GM18907 (cell line): ENCODE data around the gene STX1B.
A peak's percentile ranks its signal among the peaks of the same experiment; 100 is the strongest.
"Not testable (repeated sequence)": the region's sequence is repeated elsewhere in the genome, so short reads cannot be mapped to it uniquely, and the experiment has no call there.

Experiments used
- ATAC-seq: cut with Tn5 transposase; IDR thresholded peaks from one replicate; pipeline ENCODE4 v1.9.1; 2021; ENCODE audit warnings: mild to moderate bottlenecking, moderate library complexity; ENCODE audit not compliant: unreplicated experiment

STX1B gene

DNA sequence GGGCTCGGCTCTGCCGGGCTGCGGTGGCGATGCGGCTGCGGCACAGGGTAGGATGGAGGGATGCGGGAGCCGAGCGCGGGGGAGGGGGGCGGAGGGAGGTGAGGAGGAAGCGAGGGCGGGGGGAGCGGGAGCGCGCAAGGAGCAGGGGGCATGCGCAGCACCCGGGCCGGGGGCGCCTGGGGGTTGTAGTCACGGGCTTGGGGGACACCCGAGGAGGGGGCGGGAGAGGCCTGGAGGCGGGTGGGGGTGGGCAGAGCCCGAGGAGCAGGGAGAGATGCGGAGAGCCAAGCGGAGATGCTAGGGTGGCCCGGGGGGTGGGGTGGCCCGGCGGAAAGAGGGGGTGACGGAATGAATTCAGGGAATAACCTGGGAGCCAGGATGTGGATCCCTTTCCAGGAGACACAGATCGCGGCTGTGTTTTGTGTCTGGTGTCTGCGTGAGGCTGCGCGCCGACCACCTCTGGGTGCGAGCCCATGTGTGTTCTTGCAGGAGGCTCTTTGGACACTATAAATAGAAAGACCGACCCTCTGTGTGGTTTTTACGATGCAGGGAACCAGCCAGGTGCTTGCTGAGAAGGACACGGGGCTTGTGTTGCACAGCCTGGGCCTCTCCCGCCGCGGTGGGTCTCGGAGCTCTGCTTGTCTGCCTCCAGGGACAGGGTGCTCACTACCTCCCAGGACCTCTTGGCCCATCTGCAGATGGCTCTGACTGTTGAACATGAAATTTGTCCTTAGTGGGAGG lies at the start of gene STX1B:
Gene STX1B (minus strand): TSS at position 54 of the 741 bp plus-strand sequence. CDS start 242 bp downstream, outside the sequence.
- no peak for ATAC-seq

DNA sequence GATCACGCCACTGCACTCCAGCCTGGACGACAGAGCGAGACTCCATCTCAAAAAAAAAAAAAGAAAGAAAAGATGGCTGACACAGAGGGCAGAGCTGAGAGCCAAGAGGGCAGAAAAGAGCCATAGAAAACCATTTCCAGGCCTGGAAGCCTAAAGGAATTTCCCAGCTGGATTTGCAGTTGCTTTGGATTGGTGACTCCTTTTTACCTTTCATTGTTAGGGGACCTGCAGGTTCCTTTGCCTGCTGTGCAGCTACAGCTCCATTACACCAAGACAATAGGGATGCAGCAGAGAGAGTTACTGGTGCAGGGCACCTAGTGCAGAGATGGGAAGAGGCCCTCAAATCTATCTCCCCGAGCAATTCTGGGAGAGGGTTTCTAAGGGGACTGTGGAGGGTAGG lies 45.2 kb upstream of the STX1B start:
- ATAC-seq: no peak

DNA sequence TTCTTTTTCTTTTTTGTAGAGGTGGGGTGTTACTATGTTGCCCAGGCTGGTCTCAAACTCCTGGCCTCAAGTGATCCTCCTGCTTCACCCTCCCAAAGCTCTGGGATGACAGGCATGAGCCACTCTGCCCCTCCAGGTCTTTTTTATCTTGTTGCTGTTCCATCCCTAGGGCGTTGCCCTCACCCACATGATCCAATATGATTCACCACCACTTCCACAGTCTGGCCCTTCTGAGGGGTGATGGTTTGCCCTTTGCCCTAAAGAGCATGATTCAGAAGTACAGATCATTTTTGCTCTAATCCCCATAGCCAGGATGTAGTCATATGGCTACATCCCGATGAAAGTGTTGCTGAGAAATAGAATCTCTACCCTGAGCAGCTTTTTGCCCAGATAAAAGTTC lies 41.7 kb upstream of the STX1B start:
- no peak for ATAC-seq

DNA sequence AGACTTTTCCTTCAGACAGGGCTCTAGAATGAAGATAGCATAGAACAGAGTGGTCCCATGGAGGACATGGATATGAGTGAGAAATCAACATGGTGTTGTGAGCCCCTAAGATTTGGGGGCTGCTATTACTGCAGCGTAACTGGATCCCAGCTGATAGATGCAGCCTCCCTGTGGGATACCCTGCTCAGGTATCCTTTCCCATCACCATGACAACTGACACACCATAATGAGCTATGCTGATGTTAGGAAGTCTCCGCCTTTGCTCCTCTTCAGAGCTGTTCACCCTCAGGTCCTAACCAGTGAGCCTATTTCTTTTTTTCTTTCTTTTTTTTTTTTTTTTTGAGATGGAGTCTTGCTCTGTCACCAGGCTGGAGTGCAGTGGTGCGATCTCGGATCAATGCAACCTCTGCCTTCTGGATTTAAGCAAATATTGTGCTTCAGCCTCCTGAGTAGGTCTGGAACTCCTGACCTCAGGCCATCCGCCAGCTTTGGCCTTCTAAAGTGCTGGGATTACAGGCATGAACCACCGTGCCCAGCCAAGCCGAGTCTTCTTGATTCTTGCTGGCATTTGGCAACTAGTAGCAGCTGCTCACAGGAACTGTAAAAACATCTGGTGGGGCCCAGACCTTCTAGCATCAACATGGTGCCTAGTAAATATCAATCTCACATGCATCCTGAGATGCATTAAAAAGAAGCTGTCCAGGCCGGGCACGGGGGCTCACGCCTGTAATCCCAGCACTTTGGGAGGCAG lies 40.0 kb upstream of the STX1B start:
- no peak for ATAC-seq

DNA sequence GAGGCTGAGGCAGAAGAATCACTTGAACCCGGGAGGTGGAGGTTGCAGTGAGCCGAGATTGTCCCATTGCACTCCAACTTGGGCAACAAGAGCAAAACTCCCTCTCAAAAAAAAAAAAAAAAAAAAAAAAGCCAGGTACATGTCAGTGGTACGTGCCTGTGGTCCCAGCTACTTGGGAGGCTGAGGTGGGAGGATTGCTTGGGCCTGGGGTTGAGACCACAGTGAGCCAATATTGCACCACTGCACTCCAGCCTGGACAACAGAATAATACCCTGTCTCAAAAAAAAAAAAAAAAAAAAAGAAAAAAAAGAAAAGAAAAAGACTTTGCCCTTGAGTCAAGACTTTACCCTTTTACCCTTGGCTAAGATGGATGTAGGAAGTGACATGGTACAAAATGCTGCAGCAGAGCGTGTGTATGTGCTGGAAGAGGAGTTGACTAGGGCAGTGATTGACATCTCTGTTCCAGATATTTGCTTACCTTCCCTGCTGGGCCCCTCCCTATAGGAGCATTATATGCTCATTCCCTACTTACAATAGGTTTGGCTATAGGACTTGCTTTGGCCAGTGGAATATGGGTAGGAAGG lies 33.6 kb upstream of the STX1B start:
- ATAC-seq: no peak

DNA sequence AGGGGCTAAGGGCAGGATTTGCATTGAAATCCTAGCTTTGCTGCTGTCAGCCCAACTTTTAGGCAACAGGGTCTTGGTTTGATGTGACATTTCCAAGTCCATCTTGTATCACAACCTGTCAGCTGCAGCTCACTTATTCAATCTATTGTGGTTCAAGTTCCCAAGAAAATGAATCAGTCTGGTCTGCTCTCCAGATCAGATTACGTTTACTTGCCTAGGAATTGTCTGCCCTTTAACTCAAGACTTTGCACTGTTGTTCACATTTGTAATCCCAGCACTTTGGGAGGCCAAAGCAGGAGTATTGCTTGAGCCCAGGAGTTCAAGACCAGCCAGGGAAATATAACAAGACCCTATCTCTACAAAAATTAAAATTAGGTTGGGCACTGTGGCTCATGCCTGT lies 32.9 kb upstream of the STX1B start:
- ATAC-seq: no peak

DNA sequence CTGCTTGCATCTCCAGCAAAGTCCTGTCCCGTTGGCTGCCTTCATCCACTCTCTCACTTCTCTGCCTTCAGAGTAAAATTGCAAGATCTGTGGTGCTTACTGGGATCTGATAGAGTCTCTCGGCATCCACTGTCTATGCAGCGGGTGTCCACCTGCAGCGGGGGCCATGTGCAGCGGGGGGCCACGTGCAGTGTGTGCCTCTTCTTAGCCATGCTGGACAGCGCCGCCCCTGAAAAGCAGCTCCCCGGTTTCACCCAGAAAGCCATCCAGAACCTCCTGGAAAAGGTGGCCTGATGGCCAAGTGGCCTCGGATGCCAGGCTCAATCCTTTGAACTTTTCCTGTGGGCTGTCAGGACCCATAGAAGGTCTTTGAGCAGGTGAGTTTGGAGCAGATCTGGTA lies 32.4 kb upstream of the STX1B start:
- ATAC-seq: no peak

DNA sequence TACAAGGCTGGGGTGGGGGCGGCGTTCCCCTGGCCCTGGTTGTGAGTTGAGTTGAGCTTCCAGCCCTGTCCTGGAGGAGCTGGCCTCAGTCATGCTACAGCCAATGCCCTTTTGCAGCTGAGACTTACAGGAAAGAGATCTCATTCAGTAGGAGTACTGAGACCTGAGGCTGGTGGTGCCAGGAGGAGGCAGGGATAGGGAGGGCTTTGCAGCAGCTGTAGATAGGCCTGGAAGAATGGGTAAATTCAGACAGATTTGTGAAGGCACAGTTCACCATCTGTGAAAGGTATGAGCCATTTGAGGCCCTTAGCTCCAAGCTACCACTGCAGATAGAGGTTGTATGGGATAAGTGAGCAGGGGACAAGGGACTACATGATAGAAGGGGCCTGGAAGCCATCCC lies 28.6 kb upstream of the STX1B start:
- ATAC-seq: no peak

DNA sequence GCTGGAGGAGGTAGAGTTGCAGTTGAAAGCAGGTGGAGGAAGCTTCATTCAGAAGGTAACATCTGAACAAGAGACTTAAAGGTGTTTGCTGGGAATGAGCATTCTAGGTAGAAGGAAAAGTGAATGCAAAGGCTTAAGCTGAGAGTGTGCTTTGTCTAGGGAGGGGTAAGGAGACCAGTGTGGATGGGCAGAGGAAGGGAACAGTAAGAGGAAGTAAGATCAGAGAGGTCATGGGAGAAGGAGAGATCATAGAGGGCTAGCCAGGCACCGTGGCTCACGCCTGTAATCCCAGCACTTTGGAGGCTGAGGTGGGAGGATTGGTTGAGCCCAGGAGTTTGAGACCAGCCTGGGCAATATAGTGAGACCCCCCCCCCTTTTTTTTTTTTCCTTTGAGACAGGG lies 26.3 kb upstream of the STX1B start:
- no peak for ATAC-seq

DNA sequence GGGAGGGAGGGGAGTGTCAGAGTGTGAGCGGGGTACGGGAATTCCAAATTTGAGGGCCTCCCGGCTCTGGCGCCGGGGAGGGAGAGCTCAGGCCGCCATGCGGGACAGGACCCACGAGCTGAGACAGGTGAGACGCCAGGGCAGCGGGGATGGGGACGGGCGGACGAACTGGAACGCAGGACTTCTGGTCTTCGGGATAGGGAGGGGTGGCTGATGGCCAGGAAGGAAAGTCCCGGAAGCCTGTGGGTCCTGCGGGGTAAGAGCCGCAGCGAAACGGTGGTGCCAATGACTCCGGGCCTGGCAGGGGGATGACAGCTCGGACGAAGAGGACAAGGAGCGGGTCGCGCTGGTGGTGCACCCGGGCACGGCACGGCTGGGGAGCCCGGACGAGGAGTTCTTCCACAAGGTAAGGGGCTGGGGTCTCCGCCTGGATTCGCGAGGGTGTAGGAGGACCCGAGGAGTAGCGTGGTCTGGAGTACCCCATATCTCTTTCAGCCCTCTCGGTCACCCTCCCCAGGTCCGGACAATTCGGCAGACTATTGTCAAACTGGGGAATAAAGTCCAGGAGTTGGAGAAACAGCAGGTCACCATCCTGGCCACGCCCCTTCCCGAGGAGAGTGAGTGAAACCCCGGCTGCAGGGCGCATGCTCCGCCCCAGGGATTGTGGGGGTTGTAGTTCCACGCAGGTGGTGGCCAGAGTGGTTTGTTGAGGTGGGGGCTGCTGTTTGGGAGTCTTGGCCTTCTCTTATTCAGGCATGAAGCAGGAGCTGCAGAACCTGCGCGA lies 23.5 kb upstream of the STX1B start:
- ATAC-seq: peak; percentile 50

DNA sequence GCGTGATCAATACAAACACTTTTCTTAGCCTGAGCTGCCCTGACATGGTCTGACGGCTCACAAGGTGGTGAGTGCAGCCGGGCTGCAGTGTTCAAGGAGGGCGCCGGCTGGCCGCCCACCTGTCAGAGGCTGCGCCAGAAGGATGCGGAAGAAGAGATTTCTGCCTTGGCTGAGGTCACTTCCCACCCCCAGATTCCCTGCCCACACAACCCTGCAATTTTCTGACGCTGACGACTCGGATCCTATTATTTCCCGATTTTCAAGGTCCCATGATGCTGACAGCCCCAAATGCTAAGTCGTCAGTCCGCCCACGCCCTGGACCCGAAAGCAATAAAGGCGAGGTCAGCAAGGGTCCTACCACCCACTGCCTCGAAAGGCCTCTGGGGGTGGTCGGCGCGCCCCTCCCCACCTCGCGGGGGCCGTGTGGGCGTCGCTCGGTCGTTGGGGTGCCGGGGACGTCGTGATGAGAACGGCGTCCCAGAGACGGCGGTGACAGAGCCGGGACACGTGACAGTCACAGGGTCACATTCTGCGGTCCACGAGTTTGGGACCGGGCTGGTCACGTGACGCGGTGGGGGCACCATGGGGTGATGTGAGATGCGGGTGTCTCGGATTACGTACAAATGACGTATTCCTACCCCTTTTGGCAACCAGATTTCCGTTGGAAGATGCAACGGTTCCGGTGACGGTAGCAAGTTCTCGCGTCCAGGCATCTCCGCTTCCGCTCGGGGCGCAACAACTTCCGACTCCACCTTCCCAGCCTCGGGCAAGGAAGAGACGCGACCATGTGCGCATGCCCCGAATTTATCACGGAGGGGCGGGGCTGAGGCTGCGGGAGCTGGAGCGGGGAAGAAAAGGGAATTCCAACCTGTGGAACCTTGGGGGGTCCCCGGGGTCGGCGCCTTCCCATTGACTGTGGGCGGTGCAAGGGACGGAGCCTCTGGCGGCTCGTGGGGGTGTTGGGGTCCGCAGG lies 22.6 kb upstream of the STX1B start, which contains the start of gene STX4:
Gene STX4 (plus strand): TSS at position 823 of the 973 bp plus-strand sequence. CDS start 248 bp downstream, outside the sequence.
- peak; percentile 86 for ATAC-seq

DNA sequence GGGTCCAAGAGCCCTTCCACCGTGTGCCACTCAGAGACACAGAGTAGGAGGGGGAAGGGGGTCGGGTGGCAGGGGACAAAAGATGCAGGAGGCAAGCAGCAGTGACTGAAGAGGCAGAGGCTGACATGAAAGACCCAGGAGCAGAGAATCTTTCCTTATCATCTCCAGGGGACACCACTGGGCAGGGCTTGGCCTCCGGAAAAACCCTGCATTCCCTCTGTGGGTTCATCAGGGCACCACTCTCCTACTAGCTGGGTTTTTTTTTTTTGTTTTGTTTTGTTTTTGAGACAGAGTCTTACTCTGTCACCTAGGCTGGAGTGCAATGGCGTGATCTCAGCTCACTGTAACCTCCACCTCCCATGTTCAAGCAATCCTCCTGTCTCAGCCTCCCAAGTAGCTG lies 20.8 kb upstream of the STX1B start:
- ATAC-seq: no peak

DNA sequence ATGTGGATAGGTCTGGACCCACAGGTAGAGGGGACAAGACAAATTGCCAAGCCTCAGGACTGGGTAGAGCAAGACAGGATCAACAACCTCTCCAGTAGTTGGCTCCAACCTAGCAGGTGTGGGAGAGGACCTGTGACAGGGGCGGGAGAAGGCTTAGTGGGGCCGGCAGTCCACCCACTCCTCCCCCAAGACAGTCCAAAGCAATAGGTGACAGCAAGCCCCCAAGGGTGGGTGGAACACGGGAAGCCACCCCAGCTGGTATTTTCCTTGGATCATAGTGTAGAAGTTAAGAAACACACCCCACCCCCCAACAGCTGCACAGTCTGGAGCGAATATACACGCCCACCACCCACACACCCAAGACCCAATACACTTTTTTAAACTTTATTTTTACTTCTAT lies 18.8 kb upstream of the STX1B start:
- ATAC-seq: no peak

DNA sequence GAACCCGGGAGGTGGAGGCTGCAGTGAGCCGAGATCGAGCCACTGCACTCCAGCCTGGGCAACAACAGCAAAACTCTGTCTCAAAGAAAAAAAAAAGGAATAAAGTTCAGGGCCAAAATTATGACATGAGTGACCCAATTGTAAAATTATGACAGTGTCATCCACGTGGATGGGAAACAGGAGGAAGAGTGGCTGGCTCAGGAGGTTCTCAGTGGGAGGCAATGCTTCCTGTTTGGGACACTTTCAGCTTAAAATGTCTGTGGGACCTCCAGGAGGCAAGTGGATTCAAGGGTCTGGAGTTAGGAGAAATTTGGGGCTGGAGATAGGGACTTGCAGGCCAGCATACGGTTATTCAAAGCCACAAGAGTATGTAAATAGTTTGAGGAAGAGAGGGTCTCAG lies 14.9 kb upstream of the STX1B start:
- no peak for ATAC-seq

DNA sequence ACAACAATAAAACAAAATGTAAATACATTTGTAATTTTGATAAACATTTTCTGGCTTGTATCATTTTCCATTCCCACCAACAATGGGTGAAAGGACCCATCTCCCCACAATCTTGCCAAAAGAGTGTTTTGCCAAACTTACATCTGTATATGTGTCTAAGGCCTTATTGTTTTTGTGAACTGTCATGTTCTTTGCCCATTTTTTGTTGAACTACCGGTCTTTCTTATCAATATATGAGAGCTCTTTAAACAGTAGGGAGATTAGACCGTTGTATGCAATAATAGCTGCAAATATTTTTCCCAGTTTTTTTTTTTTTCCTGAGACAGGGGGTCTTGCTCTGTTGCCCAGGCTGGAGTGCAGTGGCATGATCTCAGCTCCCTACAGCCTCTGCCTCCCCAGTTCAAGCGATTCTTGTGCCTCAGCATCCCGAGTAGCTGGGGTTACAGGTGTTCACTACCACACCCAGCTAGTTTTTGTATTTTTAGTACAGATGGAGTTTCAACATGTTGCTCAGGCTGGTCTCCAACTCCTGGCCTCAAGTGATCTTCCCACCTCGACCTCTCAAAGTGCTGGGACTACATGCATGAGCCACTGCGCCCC lies 13.3 kb upstream of the STX1B start:
- no peak for ATAC-seq

DNA sequence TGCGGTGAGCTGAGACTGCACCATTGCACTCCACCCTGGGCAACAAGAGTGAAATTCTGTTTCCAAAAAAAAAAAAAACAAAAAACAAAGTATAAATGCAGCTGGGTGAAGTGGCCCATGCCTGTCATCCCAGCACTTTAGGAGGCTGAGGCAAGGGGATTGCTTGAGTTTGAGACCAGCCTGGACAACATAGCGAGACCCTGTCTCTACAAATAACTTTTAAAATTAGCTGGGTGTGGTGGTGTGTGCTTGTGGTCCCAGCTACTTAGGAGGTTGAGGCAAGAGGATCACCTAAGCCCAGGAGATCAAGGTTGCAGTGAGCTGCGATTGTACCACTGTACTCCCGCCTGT lies 12.8 kb upstream of the STX1B start:
- no peak for ATAC-seq

DNA sequence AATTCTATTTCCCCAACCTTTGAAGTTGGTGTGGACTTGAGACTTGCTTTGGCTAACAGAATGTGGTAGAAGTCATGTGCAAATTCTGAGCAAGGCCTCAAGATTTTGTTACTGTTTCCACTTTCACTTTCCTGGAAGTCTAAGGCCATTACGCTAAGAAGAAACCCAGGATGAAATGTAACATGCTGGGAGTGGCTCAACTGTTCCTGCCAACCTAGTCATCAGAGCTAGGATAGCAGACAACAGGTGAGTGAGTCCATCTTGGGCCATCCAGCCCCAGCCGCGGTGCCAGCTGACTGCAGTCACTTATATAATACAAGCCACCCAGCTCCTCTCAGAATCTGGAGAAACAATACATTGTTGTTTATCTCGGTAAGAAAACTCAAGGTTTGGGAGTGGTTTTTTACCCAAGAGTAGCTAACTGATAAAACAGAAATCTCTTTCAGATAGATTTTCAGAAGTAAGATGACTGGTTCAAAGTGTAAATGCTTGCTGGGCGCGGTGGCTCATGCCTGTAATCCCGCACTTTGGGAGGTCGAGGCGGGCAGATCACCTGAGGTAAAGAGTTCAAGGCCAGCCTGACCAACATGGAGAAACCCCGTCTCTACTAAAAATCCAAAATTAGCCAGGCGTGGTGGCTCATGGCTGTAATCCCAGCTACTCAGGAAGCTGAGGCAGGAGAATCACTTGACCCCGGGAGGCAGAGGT lies 12.3 kb upstream of the STX1B start:
- ATAC-seq: no peak

DNA sequence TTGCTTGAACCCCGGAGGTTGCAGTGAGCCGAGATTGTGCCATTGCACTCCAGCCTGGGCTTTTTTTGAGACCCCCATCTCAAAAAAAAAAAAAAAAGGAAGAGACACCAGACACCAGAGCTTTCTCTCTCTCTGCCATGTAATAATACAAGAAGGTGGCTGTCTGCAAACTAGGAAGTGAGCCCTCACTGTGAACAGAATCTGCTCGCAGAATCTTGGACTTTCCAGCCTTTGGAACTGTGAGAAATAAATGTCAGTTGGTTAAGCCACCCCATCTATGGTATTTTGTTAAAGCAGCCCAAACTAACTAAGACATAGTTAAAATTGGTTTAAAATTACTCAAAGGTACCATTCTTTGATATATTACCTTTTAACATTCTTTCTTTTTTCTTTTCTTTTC lies 10.1 kb upstream of the STX1B start:
- ATAC-seq: no peak

DNA sequence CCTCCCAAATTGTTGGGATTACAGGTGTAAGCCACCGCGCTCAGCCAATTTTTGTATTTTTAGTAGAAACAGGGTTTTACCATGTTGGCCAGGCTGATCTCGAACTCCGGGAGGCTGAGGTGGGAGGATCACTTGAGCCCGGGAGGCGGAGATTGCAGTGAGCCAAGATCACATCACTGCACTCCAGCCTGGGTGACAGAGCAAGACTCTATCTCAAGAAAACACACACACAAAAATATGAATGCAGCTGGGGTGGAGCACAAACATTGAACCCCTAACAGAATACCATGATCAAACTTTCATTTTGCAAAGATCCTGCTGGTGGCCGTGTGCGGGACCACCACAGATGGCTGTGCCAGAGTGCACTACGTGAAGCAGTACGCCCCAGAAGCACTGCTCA lies 7.3 kb upstream of the STX1B start:
- not testable (repeated sequence) for ATAC-seq
